NCI-H128 (cell line): ENCODE measurements around the gene ZG16B.

ENCODE experiments used
- DNase-seq: peaks from one replicate; lab custom pipeline; 2025; ENCODE audit not compliant: unreplicated experiment; lab: John Stamatoyannopoulos, UW

The ZG16B gene

GRCh38 chr16:2822496-2822895, 7.6 kb upstream of the ZG16B start:
- DNase-seq = no peak

- no peak for DNase-seq
Observed at GRCh38 chr16:2824626-2825025, 5.5 kb upstream of the ZG16B start.

DNA sequence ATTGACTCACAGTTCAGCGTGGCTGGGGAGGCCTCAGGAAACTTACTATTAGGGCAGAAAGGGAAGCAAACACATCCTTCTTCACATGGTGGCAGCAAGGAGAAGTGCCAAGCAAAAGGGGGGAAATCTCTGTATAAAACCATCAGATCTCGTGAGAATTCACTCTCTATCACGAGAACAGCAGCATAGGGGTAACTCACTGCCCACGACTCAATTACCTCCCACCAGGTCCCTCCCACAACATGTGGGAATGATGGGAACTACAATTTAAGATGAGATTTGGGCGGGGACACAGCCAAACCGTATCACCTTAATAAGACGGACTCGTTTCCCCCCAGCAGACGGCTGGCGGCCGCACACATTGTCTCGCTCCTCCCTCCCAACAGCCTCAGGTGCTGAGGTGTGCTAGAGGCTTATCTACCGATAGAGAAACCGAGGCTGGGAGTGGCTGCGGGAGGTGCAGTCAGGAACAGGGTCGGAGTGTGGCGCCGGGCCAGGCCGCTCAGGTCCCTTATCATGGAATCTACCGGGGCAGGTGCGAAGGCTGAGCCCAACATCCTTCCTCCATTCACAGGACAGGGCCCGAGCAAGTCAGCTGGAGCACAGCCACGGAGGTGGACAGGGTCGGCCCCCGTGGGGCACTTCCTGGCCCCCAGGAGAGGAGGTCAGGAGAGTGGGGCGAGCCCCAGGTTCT, 4.9 kb upstream of the ZG16B start:
- no peak for DNase-seq

DNA sequence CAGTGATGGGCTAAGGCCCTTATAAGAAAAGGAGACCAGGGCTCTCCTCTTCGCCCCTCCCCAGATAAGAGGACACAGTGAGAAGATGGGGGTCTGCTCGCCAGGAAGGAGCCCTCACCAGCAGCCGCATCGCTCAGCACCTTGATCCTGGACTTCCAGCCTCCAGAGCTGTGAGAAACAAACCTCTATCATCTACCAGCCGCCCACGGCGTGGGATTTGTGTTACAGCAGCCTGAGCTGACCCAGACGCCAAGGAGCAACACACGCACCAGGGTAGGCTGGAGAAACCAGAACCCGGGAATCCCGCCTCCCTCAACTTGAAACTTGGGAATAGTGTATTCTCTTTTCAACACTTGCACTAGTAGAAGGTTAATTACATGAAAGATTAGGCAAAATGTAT, 4.2 kb upstream of the ZG16B start:
- DNase-seq = no peak

- no peak for DNase-seq
Observed at GRCh38 chr16:2826591-2827373, 3.3 kb upstream of the ZG16B start.

DNA sequence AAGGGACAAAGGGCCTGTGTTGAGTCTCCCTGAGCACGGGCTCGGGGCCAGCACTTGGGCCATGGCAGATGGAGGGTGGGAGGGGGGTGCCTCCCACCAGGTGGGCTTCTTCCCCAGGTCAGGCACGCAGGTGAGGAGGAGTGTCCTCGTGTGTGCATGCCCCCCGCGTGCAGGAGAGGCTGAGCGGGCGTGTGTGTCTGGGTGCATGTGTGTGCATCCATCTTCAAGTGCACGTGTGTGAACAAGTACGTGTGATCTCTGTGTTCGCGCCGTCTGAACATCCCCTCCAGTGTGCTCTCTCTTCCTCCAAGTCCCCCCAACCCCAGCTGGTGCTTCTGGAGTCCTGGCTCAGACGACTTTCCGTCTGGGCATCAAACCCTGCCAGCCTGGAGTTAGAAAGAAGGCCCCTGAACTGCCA, 2.7 kb upstream of the ZG16B start:
- DNase-seq = no peak

DNA sequence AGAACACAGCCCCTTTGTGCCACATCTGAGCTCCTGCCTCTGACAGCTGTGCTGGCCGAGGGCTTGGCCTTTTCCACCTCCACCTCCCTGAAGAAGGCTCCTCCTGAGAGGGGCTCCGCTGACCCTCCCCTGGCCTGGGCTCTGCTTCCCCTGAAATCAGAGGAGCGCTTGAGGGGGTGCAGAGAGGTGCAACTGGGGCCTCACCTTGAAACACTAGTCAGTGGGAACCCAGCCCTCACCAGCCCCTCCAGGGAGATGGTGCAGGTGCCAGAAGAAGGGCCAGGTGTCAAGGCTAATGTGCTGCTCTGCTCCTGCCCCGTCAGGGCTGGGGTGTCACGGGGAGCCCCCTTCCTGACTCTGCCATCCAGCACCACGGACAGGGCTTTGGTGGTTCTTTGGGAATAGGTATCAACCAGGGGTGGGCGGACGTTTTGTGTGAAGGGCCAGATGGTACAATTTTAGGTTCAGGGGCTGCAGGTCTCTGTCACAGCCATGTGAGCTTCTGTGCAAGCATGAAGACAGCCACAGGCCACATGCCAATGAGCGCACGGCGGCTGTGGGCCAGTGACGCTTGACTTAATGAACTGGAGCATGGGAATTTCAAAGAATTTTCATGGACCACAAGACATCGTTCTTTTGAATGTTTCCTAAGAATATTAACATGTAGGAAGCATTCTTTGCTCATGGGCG, 2.1 kb upstream of the ZG16B start:
- DNase-seq = no peak

DNA sequence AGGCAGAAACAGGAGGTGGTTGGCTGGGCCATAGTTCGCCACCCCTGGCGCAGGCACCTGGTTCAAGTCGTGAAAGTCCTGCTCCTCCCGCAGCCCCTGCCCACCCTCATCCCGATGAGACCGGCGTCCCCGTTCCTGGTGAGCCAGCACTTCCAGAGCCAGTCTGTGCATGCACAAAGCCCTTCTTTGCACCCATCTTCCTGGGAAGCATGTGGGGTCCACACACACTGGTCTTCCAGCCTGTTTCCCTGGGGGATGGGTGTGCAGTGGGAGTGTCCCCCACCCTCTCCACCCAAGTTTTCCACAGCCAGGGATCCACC, 1.6 kb upstream of the ZG16B start:
- no peak for DNase-seq

DNA sequence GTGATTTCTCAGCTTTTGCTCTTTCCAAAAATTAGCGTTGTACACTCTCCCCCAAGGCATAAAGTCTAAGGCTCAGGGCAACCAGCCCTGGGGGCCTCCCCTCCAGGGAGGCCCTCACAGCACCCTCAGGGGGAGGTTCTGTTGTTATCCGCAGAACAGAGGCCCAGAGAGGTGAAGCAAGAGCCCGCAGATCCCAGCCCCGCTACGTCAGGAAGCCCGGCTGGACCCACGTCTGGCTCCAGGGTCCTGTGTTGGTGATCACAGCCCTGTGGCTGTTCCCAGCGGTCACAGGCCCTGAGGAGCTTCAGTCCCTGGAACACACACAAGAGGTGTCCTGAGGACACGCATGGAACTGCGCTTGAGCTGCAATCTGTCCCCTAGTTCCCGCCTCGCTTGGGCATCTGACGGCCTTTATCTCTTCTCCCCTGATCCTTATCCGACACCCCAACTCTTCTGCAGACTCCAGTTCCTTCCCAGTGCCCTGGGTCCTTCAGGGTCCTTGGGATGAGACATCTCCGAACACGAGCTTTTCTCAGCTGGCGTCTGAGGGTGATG, 1.1 kb upstream of the ZG16B start:
- no peak for DNase-seq

- no peak for DNase-seq
Observed at GRCh38 chr16:2830355-2830695, 222 bp downstream of the ZG16B start.

DNA sequence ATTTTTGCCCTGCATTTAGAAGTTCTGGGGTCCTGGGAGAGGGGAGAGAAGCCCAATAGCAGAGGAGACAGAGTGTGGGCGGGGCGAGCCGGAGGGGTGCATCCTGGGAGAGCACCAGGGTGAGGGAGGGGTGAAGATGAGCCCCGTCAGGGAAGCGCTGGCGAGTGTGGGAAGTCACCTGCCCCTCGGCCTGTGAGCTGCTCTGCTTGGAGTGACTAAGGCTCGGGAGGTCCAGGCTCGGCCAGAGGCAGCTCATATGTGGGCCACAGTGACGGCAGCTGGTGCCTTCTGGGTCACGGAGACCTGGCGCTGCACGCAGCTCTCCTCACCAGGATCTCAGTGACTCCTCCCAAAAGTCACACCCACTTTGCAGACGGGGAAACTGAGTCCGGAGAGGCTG, 1.1 kb downstream of the ZG16B start:
- DNase-seq = no peak

DNA sequence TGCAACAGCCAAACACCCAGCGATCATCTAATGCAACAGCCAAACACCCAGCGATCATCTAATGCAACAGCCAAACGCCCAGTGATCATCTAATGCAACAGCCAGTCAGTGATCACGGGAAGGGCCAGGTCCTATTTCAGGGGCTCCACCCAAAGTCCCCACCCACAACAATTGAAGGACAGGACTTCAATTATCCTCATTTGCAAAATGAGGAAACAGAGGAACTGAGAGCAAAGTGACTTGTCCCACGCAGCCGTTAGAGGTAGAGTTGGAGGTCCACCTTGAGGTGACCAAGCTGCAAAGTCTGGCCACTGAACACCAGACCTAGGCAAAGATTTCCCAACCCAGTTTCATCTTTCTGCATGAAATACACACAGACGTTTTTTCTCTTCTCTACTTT, 3.7 kb downstream of the ZG16B start:
- no peak for DNase-seq

- DNase-seq = no peak
Observed at GRCh38 chr16:2834968-2835367, 4.9 kb downstream of the ZG16B start.

DNA sequence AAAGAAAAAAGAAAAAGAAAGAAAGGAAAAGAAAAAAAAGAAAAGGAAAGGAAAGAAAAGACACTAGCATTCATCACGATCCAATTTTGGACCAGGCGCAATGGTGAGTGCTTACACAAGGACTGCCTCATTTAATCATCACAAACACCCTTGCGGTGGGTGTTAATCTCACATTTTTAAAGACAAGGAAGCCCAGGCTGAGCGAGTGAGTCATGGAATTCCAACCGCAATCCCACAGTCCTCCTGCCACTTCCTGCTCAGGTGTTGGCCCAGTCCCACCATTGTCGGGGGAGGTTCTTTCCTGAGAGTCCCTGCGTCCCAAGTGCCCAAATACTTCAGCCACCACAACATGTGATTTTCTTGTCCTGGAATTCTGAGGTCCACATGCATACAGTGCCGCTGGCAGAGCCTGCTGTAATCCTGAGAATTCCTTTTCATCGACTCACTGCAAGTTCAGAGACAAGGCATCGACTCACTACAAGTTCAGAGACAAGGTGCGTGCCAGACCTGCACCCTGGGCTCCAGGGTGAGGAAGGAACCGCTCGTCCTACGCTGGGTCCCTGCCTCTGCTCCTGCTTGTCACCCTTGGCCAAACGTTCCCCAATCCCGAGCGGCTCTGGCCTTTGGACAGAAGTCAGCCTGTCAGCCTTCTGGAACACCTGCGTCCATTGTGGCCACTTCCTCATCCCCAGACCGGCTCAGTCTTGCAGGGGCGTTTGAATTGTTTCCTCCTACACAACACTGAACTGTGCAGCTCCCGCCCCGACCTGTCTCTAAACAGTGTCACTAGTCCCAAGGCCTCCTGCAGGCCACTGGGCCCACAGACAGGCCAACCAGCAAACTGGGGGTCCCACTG, 5.8 kb downstream of the ZG16B start:
- no peak for DNase-seq

- no peak for DNase-seq
Observed at GRCh38 chr16:2836646-2837508, 6.8 kb downstream of the ZG16B start.

DNA sequence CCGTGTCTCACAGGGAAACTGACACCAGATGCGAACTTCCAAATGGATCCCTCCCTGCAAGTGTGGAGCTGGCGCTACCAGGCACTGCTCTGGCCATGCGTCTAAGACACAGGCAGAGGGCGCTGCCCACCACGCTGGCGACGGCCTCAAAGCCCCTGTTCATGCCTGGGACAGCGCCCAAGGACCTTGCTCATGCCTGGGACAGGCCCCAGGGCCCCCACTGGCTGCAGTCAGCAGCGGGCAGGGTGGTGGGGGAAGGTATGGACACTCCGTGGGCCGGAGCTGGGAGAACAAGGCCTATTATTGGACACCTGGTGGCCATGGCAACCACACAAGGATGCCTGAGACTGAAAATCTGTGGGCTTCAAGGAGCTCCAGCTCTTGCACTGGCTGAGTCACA, 8.8 kb downstream of the ZG16B start:
- peak; percentile 10 for DNase-seq

DNA sequence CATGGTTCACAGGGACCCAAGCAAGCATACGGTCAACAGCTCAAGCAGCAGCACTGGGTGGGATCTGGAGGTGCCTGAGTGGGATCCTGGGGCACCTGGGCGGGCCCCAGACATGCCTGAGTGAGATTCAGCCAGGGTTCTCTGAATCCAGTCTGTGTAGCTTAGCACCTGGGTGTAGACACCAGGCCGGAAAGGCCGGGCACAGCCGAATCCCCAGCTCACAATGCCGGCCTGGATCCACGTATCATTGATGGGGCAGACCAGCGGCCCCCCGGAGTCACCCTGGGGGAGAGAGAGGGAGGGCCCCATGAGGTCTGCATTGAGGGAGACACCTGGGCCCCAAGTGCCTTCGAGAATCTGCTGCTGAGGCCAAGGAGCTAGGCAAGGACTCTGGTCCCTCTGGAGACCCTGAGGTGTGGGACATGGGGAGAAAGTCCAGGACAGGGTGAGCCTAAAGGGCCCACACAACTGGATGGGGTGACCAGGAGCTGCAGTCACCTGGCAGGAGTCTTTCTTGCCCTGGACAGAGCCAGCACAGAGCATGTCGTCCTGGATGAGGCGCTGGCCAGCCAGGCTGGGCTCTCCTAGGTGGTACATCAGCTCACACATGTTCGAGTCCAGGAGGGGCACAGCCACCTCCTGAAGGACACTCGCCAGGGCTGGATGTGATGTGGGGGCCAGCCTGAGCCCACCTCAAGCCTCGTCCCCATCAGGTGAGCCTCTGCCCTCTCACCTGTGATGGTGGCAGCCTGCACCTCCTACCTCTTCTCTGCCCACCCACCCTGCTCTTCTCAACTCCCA, 9.7 kb downstream of the ZG16B start:
- no peak for DNase-seq

GRCh38 chr16:2840914-2841313, 10.8 kb downstream of the ZG16B start:
- DNase-seq = no peak

DNA sequence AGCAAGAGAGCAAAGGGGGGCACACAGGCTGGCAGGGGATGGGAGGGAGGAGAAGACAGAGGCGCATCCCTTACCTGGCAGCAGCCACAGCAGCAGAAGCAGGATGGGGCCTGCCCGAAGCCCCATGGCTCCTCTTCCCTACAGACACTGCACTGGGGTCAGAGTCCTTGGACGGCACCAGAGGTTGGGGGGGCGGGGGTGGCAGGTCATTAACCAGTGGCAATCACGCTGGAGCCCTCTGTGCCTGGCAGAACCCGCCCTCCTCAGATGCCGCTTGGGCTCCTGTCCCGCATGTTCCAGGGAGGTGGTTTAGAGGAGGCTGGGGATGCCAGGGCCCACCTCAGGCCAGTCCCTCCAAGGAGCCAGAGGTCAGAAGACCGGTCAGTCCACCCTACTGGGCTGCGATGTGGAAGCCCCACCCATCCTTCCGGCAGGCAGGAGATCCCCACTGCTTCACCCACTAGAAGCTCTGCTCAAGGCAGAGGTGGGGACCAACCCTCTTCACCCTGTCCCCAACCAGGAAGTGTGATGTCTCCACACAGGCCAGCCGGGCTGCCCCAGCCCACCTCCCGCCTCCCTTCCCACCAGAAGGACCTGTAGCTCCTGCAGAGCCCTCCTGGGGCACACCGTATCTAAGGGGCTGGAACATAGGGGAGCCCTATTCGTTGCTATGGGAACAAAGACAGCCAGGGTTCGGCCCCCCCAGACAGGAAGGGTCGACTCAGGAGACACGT, 11.7 kb downstream of the ZG16B start:
- no peak for DNase-seq
